Measurements from ENCODE around the gene MAX. TPM values are rescaled to one million over a fixed set of nuclear protein-coding genes. Genes with fewer than 3 reads are reported as not detected.

MAX gene
- total and polyA plus RNA-seq, 2 of the 8 experiments (the other 6 are each of a cell fraction or from before 2014, with no cell fraction given) = 36.9 to 65.1 TPM

- TF ChIP-seq, protein P1, sequence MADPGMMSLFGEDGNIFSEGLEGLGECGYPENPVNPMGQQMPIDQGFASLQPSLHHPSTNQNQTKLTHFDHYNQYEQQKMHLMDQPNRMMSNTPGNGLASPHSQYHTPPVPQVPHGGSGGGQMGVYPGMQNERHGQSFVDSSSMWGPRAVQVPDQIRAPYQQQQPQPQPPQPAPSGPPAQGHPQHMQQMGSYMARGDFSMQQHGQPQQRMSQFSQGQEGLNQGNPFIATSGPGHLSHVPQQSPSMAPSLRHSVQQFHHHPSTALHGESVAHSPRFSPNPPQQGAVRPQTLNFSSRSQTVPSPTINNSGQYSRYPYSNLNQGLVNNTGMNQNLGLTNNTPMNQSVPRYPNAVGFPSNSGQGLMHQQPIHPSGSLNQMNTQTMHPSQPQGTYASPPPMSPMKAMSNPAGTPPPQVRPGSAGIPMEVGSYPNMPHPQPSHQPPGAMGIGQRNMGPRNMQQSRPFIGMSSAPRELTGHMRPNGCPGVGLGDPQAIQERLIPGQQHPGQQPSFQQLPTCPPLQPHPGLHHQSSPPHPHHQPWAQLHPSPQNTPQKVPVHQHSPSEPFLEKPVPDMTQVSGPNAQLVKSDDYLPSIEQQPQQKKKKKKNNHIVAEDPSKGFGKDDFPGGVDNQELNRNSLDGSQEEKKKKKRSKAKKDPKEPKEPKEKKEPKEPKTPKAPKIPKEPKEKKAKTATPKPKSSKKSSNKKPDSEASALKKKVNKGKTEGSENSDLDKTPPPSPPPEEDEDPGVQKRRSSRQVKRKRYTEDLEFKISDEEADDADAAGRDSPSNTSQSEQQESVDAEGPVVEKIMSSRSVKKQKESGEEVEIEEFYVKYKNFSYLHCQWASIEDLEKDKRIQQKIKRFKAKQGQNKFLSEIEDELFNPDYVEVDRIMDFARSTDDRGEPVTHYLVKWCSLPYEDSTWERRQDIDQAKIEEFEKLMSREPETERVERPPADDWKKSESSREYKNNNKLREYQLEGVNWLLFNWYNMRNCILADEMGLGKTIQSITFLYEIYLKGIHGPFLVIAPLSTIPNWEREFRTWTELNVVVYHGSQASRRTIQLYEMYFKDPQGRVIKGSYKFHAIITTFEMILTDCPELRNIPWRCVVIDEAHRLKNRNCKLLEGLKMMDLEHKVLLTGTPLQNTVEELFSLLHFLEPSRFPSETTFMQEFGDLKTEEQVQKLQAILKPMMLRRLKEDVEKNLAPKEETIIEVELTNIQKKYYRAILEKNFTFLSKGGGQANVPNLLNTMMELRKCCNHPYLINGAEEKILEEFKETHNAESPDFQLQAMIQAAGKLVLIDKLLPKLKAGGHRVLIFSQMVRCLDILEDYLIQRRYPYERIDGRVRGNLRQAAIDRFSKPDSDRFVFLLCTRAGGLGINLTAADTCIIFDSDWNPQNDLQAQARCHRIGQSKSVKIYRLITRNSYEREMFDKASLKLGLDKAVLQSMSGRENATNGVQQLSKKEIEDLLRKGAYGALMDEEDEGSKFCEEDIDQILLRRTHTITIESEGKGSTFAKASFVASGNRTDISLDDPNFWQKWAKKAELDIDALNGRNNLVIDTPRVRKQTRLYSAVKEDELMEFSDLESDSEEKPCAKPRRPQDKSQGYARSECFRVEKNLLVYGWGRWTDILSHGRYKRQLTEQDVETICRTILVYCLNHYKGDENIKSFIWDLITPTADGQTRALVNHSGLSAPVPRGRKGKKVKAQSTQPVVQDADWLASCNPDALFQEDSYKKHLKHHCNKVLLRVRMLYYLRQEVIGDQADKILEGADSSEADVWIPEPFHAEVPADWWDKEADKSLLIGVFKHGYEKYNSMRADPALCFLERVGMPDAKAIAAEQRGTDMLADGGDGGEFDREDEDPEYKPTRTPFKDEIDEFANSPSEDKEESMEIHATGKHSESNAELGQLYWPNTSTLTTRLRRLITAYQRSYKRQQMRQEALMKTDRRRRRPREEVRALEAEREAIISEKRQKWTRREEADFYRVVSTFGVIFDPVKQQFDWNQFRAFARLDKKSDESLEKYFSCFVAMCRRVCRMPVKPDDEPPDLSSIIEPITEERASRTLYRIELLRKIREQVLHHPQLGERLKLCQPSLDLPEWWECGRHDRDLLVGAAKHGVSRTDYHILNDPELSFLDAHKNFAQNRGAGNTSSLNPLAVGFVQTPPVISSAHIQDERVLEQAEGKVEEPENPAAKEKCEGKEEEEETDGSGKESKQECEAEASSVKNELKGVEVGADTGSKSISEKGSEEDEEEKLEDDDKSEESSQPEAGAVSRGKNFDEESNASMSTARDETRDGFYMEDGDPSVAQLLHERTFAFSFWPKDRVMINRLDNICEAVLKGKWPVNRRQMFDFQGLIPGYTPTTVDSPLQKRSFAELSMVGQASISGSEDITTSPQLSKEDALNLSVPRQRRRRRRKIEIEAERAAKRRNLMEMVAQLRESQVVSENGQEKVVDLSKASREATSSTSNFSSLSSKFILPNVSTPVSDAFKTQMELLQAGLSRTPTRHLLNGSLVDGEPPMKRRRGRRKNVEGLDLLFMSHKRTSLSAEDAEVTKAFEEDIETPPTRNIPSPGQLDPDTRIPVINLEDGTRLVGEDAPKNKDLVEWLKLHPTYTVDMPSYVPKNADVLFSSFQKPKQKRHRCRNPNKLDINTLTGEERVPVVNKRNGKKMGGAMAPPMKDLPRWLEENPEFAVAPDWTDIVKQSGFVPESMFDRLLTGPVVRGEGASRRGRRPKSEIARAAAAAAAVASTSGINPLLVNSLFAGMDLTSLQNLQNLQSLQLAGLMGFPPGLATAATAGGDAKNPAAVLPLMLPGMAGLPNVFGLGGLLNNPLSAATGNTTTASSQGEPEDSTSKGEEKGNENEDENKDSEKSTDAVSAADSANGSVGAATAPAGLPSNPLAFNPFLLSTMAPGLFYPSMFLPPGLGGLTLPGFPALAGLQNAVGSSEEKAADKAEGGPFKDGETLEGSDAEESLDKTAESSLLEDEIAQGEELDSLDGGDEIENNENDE (IDR thresholded peaks at IDR 0.05; ENCODE audit: insufficient replicate concordance, low read length) = no peak
- TF ChIP-seq RBBP5 (IDR thresholded peaks at IDR 0.05; ENCODE audit: borderline replicate concordance, low read depth, low read length) (no peak), SP4 (IDR thresholded peaks at IDR 0.05; ENCODE audit: low read length) (no peak), SIRT6 (IDR thresholded peaks at IDR 0.05; ENCODE audit: low read length) (no peak), EGR1 (IDR thresholded peaks at IDR 0.05; ENCODE audit: borderline replicate concordance, low read depth, low read length) (no peak), CEBPB (IDR thresholded peaks at IDR 0.05; ENCODE audit: low read depth, low read length) (no peak), CBX5 (IDR thresholded peaks at IDR 0.05; ENCODE audit: low read depth, low read length) (no peak), SIN3A (conservative IDR thresholded peaks at IDR 0.05 in 1 of 2, IDR thresholded peaks at IDR 0.05 in 1 of 2; ENCODE audit: low read depth in 1 of 2, low read length in 2 of 2) (no peak), USF2 (IDR thresholded peaks at IDR 0.05; ENCODE audit: low read length) (no peak), JUND (IDR thresholded peaks at IDR 0.05; ENCODE audit: low read length) (no peak)
- TF ChIP-seq, protein P2, sequence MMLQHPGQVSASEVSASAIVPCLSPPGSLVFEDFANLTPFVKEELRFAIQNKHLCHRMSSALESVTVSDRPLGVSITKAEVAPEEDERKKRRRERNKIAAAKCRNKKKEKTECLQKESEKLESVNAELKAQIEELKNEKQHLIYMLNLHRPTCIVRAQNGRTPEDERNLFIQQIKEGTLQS (IDR thresholded peaks at IDR 0.05; ENCODE audit: insufficient read depth, low read depth, low read length) = no peak
Measured at GRCh38 chr14:65079768-65080167, 22.5 kb downstream of the MAX start (continued).
